Middle frontal gyrus (tissue), 1 donor: ENCODE results near the gene PNMA6E.
"Not testable (repeated sequence)": the region's sequence is repeated elsewhere in the genome, so short reads cannot be mapped to it uniquely, and the experiment has no call there.

Experiments used
- DNase-seq: peaks from one replicate; pipeline ENCODE4 v3.0.0-alpha.2; 2015; ENCODE audit warnings: low spot score; ENCODE audit errors: extremely low spot score

Gene PNMA6E

DNA sequence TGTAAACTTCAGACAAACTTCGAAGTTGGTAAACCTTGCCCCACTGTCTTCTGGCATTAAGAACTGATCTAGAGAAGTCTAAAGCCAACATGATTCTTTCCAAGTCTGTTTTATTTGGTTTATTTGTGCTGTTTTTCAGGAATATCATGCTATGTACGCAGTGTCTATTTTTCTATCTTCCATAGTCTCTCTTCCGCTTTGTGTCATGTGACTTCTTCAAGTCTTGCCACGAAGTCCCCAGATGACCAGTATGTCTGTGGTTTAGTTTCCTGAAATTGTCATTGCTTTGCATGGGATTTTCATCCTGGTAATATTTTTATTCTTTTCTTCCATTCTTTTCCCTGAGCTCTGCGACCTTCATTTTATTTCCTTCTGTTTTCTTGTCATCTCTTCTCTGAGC, 15.1 kb downstream of the PNMA6E start:
- no peak for DNase-seq

- DNase-seq = not testable (repeated sequence)
Observed at GRCh38 chrX:153384973-153385372, 16.2 kb downstream of the PNMA6E start.

DNA sequence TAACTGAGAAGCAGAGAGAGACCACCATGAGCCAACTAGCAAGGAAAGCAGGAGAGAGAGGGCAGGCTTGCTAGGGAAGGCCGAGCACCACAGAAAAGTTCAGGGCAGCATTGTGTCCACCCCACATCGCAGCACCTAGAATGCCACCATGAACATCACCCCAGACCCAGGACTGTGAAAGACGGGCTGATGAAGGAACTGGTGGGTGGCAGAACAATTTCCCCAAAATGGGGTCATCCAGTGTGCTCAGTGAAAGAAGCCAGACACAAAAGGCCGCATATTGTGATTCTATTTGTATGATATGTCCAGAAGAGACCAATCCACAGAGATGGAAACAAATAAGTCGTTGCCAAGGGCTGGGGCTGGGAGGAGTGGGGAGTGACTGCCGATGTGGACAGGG, 16.8 kb downstream of the PNMA6E start:
- no peak for DNase-seq

DNA sequence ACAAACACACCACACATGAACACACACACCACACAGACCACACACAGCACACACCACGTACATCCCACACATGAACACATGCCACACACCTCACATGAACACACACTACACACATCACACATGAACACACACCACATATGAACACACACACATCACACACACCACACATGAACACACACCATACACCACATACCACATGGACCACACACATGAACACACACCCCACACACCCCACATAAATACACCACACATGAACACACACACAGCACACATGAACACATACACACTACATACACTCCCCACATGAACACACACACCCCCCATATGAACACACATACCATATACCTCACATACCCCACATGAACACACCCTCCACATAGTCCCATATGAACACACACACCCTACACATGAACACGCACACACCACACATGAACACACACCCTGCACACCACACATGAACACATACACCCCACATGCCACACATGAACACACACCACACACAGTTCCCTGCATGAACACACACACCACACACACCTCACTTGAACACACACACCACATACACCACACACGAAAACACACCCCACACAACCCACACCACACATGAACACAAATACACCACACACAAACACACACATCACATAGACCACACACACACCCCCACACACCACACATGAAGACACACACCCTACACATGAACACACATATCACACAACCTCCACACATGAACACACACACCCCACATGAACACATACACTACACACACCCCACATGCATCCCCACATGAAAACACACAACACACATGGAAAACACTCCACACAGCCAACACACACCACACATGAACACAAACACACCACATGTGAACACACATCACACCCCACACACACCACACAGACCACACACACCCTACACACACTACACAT, 18.3 kb downstream of the PNMA6E start:
- no peak for DNase-seq

DNA sequence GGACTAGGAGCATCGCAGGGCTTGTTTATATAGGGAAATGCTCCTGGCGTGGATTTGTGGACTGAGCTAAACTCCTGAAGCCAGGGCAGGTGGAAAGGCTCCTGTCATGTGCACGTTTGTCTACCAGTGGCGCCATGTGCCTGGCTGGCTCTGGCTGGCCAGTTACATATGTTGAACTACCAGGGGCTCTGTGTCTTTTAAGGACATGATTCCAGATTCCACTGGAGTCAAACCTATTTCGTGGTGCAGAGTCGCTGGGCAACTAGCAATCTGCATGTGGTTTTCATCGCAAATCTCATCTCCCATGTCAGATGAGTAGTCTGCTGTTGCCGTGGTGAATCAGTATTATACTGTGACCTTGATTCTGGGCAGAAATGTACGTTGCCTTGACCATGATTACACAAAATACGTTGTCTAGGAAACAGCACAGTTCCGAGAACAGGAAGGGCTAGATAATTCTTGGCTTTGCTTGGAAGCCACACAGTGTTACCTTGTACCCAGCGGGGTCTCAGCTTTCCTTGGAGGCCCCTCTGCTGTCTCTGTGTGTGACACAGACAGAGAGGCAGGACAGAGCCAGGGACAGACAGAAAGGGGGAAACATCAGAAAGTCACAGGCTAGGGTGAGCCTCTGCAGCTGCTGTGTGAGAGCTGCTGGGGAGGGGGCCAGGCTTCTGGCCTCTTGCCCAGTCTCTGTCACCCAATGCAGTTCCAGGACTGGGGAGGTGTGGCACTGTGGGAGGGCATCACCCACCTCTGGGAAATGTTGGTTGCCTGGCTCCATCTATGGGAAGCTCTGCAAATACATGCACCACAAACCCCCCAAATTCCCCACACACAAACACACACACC, 19.2 kb downstream of the PNMA6E start:
- no peak for DNase-seq

GRCh38 chrX:153380691-153381090, 20.5 kb downstream of the PNMA6E start:
- DNase-seq = no peak

- no peak for DNase-seq
Observed at GRCh38 chrX:153379971-153380581, 21.1 kb downstream of the PNMA6E start.

GRCh38 chrX:153379508-153379907, 21.6 kb downstream of the PNMA6E start:
- DNase-seq = no peak

GRCh38 chrX:153378607-153379006, 22.5 kb downstream of the PNMA6E start:
- no peak for DNase-seq

GRCh38 chrX:153377727-153378126, 23.4 kb downstream of the PNMA6E start:
- DNase-seq = no peak

- no peak for DNase-seq
Observed at GRCh38 chrX:153375571-153375970, 25.6 kb downstream of the PNMA6E start.

GRCh38 chrX:153374426-153374825, 26.7 kb downstream of the PNMA6E start:
- no peak for DNase-seq

DNA sequence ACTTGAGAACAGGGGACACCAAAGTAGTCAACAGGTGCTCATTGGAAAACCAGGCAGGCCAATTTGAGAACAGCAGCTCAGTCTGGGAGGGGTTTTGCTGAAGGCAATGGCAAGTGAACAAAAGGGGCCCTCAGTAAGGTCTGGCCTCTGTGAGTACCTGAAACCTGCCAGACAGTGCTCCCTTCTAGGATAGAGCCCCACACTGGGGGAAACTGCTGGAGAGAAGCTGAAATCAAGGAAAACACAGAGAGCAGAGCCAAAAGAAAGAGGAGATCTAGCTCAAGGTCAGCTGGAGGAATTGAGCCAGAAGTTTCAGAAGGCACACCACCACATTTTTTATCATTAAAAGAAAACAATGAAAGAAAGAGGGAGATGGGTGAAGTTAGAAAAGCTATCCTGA, 28.2 kb downstream of the PNMA6E start:
- DNase-seq = no peak

DNA sequence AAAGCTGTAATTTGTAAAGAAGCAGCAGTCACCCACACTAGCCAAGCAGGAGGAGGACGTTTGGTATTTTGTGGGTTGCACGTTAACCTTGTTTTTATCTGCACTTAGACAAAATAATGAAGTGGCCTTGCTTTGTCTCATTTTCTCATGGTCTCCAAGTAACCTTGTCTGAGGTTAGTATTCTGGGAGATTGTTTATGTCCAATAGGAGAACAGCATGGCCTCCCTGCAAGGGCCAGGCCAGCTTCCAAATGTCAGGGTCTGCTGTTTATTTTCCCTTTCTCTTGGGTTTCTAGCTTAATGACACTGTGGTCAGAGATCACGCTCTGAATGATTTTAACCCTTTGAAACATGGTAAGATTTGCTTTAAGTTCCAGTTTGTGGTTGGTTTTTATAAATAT, 29.9 kb downstream of the PNMA6E start:
- no peak for DNase-seq

DNA sequence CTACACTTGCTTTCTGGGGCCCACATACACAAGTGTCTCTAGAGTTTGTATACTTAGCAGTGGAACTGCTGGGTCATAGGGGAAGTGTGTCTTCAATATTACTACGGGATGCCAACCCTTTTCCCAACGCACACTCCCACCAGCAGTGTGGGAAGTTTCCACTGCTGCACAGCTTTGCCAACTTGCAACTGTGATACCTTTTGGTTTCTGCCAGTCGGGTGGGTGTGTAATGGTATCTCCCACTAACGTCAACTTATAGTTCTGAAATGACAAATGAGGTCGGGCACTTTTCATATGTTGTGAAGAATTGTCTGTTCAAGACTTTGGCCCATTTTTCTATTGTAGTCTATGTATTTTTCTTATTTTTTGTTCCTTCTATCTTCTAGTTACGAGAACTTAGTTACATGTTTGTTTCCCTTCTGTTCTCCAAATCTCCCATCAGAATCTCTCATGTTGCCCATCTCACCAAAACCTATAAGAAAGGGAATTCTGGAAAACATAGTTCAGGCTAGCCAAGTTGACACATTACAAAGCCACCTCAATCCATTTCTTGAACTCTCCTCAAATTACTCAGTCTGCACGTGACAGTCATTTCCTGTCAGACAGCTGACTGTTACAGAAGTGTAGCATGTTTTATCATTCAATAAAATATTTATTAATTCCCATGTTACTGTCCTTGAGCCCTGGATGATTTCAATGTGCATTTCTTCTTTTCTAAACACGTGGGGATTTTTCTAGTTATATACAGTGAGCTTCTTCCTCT, 30.7 kb downstream of the PNMA6E start:
- DNase-seq = no peak

- DNase-seq = no peak
Observed at GRCh38 chrX:153366878-153367538, 34.1 kb downstream of the PNMA6E start.

DNA sequence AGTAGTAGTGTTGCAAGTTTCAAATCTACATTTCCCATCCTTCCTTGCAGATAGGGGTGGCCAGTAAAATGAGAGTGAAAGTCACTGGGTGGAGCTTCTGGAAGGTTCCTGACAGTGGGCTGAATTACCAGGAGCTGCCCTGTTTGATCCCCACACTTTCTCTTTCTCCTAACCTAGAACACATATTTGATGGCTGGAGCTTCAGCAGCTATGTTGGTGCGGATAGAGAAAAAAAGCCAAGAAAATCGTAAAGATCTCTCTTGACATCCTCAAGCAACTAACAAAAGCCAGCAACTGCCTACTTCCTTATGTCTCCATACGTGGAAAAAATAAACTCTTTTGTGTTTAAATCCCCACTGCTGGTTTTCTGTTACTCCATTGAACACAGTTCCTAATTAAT, 35.0 kb downstream of the PNMA6E start:
- DNase-seq = no peak

DNA sequence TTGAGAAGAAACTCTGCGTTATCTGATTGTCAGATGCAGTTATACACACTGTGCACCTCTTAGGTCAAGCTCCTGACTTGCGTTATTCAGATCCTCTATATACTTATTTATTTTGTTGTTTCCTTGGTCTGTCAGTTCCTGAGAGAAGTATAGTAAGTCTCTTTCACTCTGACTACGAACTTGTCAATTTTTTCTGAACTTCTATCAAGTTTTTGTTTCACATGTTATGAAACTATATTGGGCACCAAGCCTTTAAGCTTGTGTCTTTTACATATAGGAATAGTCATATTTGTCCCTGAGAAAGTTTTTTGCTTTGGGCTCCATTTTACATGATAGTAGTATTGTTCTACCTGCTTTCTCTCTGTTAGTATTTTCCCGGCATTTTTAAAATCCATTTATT, 35.5 kb downstream of the PNMA6E start:
- DNase-seq = no peak

DNA sequence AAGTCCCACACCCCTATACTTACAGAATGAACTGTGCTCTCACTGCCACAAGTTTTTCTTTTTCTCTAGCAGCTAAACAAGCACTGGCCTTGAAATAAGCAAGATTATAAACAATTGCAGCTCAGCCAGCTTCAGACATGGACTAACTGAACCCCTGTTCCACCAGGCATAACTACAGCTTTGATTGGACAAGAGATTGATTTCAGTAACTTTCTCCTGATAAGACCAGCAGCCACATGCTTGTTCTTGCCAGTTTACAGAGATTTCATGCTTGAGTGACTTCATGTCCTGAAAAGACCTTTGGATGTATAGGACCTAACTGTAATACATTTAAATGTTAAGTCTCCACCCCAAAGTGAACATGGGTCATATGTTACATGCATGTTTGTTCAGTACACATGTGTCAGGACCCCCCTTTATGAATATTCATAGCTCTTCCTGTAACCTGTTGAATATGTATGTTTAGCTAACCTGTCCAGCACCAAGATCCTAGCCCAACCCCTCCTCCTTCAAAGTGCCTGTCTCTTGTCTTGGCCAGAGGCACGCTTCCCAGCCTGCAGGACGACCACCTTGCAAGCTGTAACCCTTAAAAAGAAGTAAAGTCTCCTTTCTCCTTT, 39.3 kb downstream of the PNMA6E start:
- no peak for DNase-seq

DNA sequence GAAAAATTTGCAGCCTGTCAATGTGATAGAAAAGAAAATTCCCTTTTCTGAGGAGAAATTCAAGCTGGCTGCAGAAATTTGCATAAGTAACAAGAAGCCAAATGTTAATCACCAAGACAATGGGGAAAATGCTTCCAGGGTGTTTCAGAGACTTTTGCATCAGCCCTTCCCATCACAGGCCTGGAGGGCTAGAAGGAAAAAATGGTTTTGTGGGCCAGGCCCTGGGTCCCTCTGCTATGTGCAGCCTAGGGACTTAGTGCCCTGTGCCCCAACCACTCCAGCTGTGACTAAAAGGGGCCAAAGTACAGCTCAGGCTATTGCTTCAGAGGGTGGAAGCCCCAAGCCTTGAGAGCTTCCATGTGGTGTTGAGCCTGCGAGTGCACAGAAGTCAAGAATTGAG, 43.3 kb downstream of the PNMA6E start:
- DNase-seq = no peak
